Measurements from ENCODE around the gene REG4. TPM values are rescaled to one million over a fixed set of nuclear protein-coding genes. Genes with fewer than 3 reads are reported as not detected.
"Not testable (repeated sequence)": the region's sequence is repeated elsewhere in the genome, so short reads cannot be mapped to it uniquely, and the experiment has no call there.

Gene REG4
- total RNA-seq = not detected
- long read RNA-seq = 0 reads

DNA sequence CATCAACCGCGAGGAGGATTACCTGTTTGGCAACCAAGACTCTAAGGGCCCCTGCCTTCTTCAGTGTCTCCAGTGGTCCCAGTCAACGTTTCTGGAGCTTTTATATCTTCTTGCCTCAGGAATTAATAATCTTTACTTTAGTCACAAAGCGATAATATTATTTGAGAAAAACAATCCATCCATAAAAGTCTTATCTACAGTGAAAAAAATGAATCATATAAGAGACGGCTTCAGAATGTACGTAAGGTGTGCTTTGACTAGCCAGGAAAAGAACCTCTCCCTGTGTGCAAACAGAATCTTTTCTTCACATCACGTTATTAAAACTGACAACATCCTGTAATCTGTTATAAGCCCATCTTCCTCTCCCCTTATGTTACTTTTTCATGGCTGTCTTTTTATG, at the start of gene REG4:
TSS of gene REG4 (minus strand) at position 74 of the 400 bp plus-strand sequence. CDS start 2,691 bp downstream, outside the sequence.
- intact Hi-C loops (cut with DNase I) = no loop called here
- ATAC-seq = no peak
- DNase-seq (ENCODE audit: missing footprints) = no peak

DNA sequence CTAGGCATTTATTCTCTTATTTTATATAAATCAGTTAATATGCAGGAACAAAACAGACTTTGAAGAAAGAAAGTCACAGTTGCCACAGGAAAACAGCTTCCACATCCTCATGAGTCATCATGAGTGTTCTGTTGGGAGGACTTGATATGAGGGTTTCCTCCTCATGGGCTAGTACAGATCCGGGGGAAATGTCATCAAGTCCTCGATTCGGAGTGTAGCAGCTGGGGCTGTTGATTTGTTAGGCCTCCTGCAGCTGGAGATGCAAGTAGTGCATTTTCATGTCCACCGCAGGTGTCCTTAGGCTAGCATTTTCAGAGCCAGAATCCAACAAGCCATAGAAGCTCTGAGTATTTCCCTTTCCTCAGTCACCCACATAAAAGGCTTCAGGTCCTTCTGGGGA, 48.4 kb upstream of the REG4 start:
- intact Hi-C loops (cut with DNase I) = no loop called here
- ATAC-seq = no peak
- no peak for DNase-seq (ENCODE audit: missing footprints)

DNA sequence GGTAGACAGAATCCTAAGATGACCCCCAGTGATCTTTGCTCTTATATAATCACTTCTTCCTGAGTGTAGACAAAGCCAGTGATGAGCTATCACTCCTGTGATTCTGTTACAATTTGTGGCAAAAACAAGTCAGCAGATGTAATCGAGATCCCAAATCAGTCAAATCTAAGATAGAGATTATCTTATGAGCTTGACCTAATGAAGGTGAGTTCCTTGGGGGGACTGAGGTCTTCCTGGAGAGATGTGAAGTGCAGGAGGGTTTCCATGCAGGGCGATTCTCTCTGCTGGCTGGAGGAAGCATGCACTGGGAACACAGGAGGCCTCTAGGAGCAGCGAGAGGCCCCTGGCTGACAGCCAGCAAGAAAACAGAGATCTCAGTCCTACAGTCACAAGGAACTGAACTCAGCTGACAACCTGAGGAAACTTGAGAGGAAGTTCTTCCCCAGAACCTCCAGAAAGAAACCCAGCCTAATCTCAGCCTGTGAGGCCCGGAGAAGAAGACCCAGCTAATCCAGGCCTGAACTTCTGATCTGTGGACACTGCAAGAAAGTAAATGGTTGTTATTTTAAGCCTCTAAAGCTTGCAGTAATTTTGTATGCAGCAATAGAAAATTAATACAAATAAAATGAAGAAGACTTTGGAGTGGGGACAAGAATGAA, 47.4 kb upstream of the REG4 start:
- intact Hi-C loops (cut with DNase I); ATAC-seq; DNase-seq (ENCODE audit: missing footprints): not testable (repeated sequence)

DNA sequence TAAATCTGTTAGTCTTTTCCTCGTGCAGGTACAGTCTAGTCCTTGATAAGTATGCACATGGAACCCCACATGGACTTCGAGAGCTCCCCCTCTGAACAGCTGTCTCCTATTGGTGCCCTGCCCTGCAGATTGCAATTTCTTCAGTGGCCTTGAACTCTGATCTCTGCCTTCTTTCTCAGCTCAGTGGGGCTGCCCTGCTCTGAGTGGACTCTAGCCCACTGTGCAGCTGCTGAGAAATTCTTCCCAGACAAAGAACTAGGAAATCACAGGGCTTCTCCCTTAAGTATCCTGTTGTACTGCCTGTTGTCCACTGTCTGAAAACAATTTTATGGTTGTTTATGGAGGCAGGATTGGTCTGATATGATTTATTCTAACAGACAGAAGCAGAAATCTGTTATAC, 46.9 kb upstream of the REG4 start:
- ATAC-seq (no peak), DNase-seq (ENCODE audit: missing footprints) (no peak)
- intact Hi-C loops (cut with DNase I) = no loop called here

DNA sequence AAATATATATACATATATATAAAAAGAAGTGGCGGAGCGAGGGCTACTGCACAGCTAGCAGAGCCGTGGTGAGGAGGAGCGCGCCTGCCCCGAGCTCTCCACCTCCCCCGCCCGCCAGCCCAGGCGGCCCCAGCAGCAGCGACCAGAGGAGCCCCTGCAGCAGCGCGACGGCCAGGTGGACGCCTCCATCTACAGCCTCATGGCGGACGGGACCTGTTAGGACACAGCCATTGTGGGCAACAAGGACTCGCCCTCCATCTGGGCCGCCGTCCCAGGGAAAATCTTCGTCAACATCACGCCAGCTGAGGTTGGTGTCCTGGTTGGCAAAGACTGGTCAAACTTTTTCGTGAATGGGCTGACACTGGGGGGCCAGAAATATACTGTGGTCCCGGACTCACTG, 41.9 kb upstream of the REG4 start:
- no peak for DNase-seq (ENCODE audit: missing footprints)
- intact Hi-C loops (cut with DNase I) = no loop called here
- ATAC-seq = no peak

DNA sequence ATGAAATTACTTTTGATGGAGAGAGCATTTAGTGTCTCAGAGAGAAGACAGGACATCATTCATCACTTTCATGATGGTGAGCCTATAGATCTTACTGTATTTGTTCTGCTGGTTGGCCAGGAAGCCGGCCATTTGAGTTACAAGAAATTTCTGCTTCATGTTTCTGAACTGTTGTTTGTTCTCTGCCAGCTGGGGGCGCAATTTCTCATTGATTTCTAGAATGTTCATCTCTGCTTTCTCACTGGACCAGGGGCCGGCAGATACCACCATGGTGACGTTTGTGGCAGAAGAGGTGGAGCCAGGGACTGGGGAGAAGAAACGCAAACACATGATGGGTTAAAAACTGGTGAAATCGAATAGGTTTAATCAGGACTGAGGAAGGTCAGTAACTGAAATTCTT, 32.9 kb upstream of the REG4 start:
- DNase-seq (ENCODE audit: missing footprints); ATAC-seq; intact Hi-C loops (cut with DNase I): not testable (repeated sequence)

DNA sequence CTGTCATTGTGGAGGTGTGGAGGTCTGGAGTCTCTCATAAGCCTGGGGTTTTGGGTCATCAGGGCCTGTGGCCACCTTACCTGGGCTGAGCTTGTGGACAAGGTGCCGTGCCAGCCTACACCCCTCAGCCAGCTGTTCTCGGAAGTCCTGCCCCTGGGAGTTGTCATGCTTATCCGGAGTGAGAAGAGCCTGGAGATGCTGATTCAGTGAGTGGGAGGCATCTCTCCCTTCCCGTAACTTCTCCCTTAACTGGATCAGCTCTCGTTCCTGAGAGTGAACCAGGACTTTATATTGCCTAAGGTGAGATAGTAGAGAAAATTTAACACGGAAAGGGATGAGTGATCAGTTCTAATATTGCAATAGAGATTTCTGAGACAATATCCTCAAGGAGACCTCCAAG, 30.0 kb upstream of the REG4 start:
- DNase-seq (ENCODE audit: missing footprints) (no peak), ATAC-seq (no peak)
- intact Hi-C loops (cut with DNase I) = no loop called here

DNA sequence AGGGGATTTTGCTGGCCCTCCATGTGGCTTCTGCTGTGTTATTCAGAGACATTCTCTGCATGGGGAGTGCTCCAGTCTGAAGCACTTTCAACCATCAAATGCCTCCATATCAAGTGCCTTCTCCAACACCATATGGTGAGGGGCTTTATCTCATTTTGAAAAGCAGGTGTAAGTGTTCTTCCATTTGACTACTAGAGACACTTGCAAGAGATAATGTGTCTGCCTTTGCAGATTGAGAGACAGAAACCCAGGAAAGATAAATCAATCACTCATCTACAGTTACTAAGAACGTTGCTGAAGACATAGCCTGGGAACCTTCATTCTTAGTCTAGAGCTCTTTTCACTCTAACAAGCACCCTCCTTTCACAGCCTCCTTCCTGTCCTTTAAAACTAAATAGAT, 29.5 kb upstream of the REG4 start:
- ATAC-seq (no peak), DNase-seq (ENCODE audit: missing footprints) (no peak)
- intact Hi-C loops (cut with DNase I) = no loop called here

DNA sequence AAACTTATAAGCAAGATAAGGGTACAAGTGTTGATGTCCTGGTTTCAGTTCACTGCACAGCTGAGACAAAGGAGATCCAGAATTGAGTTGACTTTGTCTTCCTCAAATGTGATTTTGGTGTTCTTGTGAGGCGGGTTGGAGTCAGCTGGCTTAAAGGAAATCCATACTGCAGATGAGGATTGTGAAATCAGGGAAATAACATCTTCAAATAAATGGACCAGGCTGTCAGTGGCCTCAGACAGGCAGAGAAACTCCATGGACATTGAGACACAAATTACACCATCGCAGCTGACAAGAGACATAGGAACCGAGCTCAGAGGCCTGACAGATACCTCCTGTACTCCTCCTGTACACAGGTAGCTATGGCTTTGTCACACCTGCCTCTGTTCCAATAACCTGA, 27.0 kb upstream of the REG4 start:
- ATAC-seq = no peak

DNA sequence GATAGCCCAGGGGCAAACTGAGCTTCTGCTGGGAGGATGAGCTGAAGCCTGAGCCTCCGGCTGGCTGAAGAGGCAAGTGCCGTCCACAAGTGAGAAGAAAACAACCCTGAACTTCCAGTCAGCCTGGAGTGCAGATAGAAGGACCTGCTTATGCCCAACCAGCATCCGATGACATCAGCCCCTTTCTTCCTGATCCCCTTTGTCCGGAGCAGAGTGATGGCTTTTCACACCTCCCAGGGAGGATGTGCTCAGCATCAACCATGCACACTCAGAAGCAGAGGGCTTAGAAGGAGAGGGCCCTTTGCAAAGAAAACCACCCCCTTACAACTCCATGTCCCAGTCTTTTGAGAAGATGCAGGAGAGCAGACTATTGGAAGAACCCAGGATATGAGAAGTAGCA, 23.7 kb upstream of the REG4 start:
- intact Hi-C loops (cut with DNase I) = no loop called here
- DNase-seq (ENCODE audit: missing footprints) (no peak), ATAC-seq (no peak)

More for the DNA sequence above, 27.0 kb upstream of the REG4 start:
- intact Hi-C loops (cut with DNase I) = no loop called here
- DNase-seq (ENCODE audit: missing footprints) = no peak

DNA sequence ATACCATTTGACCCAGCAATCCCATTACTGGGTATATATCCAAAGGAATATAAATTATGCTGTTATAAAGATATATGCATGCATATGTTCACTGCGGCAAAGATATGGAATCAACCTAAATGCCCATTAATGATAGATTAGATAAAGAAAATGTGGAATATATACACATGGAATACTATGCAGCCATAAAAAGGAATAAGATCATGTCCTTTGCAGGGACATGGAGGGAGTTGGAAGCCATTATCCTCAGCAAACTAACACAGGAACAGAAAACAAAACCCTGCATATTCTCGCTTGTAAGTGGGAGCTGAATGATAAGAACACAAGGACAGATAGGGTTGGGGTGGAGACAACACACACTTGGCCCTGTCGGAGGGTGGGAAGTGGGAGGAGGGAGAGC, 19.8 kb upstream of the REG4 start:
- intact Hi-C loops (cut with DNase I) = no loop called here
- DNase-seq (ENCODE audit: missing footprints) = no peak
- ATAC-seq = no peak

DNA sequence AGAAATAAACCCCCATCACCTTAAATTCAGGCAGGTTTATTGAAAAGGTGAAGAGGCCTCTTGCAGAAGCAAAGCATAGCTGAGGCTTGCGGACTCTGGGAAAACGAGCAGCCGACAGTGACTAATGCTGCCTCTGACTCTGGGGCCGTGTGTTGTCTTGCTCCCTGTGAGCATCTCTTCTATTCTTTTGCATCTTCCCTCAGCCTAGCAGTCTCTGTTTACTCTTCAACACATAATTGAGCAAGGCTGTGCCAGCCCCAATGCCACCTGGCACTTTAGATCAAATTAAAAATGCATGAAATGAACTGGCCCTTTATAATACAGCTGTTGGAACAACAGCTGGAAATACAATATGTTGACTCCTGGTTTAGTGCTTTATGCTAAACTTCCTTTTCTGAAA, 18.4 kb upstream of the REG4 start:
- ATAC-seq (no peak), DNase-seq (ENCODE audit: missing footprints) (no peak)
- intact Hi-C loops (cut with DNase I) = no loop called here

DNA sequence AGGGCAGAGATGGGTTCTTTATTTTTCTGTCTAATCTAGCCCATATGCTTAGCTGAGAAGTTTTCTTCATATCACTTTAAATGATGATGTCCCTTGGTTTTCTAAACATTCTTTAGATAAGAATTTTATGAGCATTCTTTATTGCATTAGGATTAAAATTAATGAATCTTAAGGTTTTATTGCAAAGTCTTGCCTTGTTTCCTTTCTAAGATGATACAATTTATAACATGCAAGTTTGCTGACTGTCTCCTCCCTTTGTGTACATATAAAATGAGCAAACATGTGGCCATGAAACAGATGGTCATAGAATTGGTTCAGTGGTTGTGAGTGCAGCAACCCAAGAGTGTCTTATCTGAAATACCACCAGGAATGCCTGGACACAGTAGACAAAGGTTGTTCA, 17.7 kb upstream of the REG4 start:
- ATAC-seq; intact Hi-C loops (cut with DNase I); DNase-seq (ENCODE audit: missing footprints): not testable (repeated sequence)

DNA sequence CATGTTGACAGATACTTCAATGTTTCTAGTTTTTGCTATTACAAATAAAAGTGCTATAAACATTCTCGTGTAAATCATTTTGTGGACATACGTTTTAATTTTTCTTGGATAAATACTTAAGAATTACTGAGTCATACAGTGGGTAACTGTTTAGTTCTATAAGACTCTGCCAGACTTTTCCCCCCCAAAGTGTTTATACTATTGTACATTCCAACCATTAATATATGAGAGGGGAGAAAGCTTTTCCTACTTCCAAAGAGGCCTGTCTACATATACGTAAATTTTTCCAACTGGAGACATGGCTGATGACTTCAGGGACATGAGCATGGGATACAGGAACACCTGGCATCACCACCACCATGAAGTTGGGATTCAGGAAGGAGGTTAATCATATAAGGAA, 17.0 kb upstream of the REG4 start:
- no peak for DNase-seq (ENCODE audit: missing footprints)
- ATAC-seq = no peak
- intact Hi-C loops (cut with DNase I) = no loop called here

DNA sequence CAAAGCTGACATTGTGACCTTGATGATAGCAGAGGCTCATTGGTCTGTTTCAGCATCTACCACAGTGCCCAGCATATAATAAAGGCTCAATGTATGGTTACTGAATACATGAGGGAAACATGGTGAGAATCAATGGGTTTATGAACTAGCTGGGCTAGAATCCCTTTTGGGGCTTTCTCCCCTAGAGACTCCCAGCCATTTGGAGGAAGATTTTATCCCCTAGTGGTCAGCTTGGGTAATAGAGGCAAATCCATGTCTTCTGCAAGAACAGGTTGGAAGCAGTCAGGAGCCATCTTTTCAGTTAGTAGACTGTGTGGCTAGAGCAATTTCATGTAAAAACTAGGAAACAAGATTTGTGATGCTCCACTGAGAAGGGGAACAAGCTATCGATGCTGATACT, 15.8 kb upstream of the REG4 start:
- intact Hi-C loops (cut with DNase I) = no loop called here
- ATAC-seq = no peak
- no peak for DNase-seq (ENCODE audit: missing footprints)

DNA sequence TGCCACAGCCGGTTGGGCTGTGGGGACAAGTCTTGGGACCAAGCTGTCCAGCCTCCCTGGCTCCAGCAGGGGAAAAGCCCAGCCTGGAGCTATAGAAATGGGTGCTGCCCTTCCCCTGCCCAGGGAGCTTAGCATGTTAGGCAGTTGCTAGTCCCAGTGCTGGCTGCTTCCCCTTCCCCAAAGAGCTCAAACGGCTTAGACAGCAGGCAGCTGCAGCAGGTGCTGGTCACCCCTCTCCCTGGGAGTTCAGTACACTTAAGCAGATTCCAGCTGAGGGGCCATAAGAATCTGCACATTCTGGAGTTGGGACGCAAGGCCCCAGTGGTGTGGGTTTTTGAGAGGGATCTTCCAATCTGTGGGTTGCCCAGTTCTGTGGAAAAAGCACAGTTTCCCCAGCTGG, 11.1 kb upstream of the REG4 start:
- intact Hi-C loops (cut with DNase I) = no loop called here
- DNase-seq (ENCODE audit: missing footprints) (no peak), ATAC-seq (no peak)

DNA sequence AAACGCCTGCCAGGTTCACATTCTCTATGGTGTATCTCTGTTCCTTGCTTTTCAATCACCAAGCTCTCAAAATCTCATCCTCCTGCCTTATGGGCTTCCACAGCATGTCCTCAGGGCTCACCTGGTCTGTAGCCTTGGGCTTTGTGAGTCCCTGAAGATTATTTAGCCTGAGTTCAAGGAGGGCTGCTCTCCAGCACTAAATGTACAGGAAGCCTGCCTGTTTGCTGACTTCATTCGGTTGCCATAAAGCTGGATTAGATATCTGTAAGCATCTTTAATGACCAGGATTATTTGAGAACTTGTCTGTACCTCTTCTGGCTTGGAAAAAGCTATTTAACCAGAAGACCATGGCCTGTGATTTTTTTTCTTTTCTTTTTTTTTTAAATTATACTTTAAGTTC, 6.9 kb upstream of the REG4 start:
- ATAC-seq = no peak
- no peak for DNase-seq (ENCODE audit: missing footprints)
- intact Hi-C loops (cut with DNase I) = no loop called here

DNA sequence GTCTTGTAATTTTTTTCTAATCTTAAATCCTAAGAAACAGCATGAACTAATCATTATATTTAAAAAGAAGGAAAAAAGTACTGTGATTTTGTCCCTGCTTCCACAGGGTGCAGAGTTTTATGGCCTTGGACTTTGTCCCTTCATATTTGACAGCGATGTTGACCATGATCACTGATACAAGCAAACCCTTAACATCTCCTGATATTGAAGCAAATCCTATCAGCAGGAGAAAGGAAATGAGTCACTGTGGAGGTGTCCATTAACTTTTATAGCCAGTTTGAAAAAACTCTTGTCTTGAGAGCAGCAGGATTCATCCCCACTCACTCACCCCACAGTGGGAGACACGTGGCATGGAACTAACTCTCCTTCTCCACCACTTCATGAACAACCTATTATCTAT, 5.1 kb upstream of the REG4 start:
- intact Hi-C loops (cut with DNase I) = no loop called here
- ATAC-seq (no peak), DNase-seq (ENCODE audit: missing footprints) (no peak)

DNA sequence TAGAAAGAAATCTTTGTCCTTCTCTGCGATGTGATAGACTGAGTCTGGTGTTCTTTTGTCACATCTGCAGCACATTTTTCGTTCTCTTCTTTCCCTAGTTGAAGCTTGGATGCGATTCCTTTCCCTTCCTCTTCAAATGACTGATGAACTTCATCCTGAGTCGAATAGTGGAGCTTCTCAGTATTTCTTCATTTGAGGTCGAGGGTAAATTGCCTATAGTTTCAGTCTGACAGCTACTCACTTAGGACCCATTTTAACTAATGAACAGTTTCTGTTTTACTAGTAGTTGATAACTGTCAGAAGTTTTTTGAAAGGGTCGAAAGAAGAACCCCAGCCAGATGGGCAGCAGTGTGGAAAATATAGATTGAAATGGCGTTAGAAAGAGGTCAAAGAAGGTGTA, 4.7 kb upstream of the REG4 start:
- intact Hi-C loops (cut with DNase I) = no loop called here
- DNase-seq (ENCODE audit: missing footprints) = no peak
- ATAC-seq = no peak

DNA sequence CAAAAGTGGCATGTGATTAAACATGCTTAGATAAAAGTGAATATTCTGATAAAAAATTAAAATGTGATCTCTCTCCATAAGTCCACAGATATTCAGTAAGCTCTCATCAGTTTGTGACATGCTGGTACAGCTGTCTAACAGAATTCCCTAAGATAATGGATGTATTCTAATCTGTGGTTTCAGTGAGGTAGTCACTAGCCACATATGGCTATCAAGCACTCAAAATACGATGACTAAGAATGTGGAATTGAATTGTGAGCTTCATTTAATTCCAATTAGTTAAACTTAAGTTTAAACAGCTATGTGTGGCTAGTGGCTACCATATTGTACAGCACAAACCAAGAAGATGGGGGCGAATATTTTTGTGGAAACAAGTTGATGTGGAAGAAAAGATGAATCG, 4.1 kb upstream of the REG4 start:
- ATAC-seq (no peak), DNase-seq (ENCODE audit: missing footprints) (no peak)
- intact Hi-C loops (cut with DNase I) = no loop called here

DNA sequence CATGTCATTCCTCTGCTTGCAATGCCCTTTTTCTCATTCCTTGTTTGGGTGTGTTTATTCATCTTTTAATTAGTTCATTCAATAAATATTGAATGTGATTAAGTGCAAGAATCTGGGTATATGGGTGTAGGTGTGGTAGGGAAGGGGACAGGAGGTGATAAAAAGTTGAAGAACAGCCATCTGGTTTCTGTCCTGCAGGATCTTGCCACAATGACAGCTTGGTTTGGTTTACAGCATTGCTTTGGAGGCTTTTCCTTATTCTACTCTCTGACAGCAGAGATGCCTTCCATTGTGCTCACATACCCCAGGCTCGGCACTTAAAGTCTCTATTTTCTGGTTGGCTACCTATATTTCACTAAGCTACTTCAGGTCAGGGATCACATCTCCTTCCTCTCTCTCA, 3.0 kb upstream of the REG4 start:
- intact Hi-C loops (cut with DNase I) = no loop called here
- no peak for DNase-seq (ENCODE audit: missing footprints)
- no peak for ATAC-seq
